ENCODE measurements around the gene OR2F1. TPM values are rescaled to one million over a fixed set of nuclear protein-coding genes. Genes with fewer than 3 reads are reported as not detected.

The OR2F1 gene
- total RNA-seq, 1 experiment from 2014 or later, result not detected

DNA sequence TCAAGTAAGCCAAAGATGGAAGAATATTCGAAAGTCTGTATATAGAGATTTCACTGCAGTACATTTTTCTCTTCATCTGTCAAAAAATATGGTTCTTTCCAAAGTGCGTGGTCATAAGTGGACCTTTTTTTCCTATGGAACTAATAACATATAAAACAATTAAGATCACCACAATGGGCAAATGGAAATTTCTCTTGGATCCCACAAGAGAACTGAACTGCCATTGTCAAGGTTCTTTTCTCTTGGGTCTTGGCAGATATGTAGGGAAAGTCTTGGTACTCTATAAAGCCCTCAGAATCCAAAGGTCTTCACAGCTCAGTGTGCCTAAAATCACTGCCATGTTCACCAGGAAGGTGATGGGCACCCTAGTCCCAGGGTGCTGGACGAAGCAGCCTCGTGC is 45.4 kb downstream of the OR2F1 start, which contains the start of gene OR6B1:
Gene OR6B1, plus strand, starts transcription at position 301 of the 400 bp plus-strand sequence. CDS start 3,677 bp downstream, outside the sequence.
- H3K4me3 ChIP-seq (ENCODE audit: low read depth in 2 of 2, low read length in 2 of 2), result no peak within 1 kb of the TSS
- no peak within 1 kb of the TSS for H3K27ac ChIP-seq (ENCODE audit: low read length)
- ATAC-seq, result no peak
- H3K27me3 ChIP-seq (ENCODE audit: control insufficient read depth, insufficient read depth, low read length), result no peaks in the 10 kb centered on the region
- no TSS peak for BruUV-seq (replicated peaks)
- no peaks in the 10 kb centered on the region for H3K36me3 ChIP-seq (ENCODE audit: control insufficient read depth, insufficient read depth, low read length)
- in situ Hi-C loops (cut with HindIII; ENCODE audit: low pct_unique_long_range_greater_than_20kb, low sequenced_read_pairs), result no loop called here
- ChIA-PET POLR2A (no interaction called here), CTCF (no interaction called here)
- no peaks in the 10 kb centered on the region for H3K4me1 ChIP-seq (ENCODE audit: control insufficient read depth, insufficient read depth, low read length)
- intact Hi-C loops (cut with micrococcal nuclease; ENCODE audit: unreplicated experiment), result no loop called here
- DNase-seq (ENCODE audit: low read depth, low spot score), result no peak
- no peaks in the 10 kb centered on the region for H3K9me3 ChIP-seq (ENCODE audit: control insufficient read depth, insufficient read depth, low read depth, low read length)
- TF ChIP-seq TCF7L2 (IDR thresholded peaks at IDR 0.05; ENCODE audit: low read depth, low read length), result no peak
- TF ChIP-seq SIN3A (IDR thresholded peaks at IDR 0.05; ENCODE audit: borderline replicate concordance, insufficient read depth, low read depth, low read length), result no peak
- TF ChIP-seq, protein P1, sequence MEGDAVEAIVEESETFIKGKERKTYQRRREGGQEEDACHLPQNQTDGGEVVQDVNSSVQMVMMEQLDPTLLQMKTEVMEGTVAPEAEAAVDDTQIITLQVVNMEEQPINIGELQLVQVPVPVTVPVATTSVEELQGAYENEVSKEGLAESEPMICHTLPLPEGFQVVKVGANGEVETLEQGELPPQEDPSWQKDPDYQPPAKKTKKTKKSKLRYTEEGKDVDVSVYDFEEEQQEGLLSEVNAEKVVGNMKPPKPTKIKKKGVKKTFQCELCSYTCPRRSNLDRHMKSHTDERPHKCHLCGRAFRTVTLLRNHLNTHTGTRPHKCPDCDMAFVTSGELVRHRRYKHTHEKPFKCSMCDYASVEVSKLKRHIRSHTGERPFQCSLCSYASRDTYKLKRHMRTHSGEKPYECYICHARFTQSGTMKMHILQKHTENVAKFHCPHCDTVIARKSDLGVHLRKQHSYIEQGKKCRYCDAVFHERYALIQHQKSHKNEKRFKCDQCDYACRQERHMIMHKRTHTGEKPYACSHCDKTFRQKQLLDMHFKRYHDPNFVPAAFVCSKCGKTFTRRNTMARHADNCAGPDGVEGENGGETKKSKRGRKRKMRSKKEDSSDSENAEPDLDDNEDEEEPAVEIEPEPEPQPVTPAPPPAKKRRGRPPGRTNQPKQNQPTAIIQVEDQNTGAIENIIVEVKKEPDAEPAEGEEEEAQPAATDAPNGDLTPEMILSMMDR (IDR thresholded peaks at IDR 0.05), result no peak
- TF ChIP-seq POLR2AphosphoS5 (IDR thresholded peaks at IDR 0.05; ENCODE audit: low read depth, low read length), result no peak
- TF ChIP-seq, protein P2, sequence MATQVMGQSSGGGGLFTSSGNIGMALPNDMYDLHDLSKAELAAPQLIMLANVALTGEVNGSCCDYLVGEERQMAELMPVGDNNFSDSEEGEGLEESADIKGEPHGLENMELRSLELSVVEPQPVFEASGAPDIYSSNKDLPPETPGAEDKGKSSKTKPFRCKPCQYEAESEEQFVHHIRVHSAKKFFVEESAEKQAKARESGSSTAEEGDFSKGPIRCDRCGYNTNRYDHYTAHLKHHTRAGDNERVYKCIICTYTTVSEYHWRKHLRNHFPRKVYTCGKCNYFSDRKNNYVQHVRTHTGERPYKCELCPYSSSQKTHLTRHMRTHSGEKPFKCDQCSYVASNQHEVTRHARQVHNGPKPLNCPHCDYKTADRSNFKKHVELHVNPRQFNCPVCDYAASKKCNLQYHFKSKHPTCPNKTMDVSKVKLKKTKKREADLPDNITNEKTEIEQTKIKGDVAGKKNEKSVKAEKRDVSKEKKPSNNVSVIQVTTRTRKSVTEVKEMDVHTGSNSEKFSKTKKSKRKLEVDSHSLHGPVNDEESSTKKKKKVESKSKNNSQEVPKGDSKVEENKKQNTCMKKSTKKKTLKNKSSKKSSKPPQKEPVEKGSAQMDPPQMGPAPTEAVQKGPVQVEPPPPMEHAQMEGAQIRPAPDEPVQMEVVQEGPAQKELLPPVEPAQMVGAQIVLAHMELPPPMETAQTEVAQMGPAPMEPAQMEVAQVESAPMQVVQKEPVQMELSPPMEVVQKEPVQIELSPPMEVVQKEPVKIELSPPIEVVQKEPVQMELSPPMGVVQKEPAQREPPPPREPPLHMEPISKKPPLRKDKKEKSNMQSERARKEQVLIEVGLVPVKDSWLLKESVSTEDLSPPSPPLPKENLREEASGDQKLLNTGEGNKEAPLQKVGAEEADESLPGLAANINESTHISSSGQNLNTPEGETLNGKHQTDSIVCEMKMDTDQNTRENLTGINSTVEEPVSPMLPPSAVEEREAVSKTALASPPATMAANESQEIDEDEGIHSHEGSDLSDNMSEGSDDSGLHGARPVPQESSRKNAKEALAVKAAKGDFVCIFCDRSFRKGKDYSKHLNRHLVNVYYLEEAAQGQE (IDR thresholded peaks at IDR 0.05; ENCODE audit: insufficient read depth in 1 of 2, low read depth in 2 of 2, low read length in 1 of 2), result no peak

DNA sequence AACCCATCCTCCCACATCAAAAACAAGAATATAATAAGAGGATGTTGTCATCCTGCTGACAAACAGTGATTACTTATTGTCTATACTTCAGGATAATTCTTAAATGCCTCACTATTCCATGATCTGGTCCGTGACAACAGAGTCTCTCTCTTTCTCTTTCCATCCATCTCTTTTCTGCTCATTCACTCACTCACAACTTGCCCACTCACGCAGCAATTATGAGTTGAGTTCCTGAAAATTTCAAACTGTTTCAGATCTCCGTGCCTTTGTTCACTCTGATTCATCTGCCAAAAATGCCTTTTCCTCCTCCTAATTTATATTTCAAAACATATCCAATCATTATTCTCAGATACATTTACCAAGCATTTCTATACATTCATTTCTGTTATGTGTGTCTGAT is 46.9 kb downstream of the OR2F1 start:
- H3K27ac ChIP-seq (ENCODE audit: low read length), result no peak overlapping the region
- no peaks in the 10 kb centered on the region for H3K36me3 ChIP-seq (ENCODE audit: control insufficient read depth, insufficient read depth, low read length)
- intact Hi-C loops (cut with micrococcal nuclease; ENCODE audit: unreplicated experiment), result no loop called here
- ChIA-PET POLR2A (no interaction called here), CTCF (no interaction called here)
- no peak for ATAC-seq
- H3K4me3 ChIP-seq (ENCODE audit: low read depth in 2 of 2, low read length in 2 of 2), result no peak overlapping the region
- BruUV-seq (replicated peaks), result no TSS peak
- no peaks in the 10 kb centered on the region for H3K4me1 ChIP-seq (ENCODE audit: control insufficient read depth, insufficient read depth, low read length)
- TF ChIP-seq POLR2AphosphoS5 (IDR thresholded peaks at IDR 0.05; ENCODE audit: low read depth, low read length), result no peak
- TF ChIP-seq SIN3A (IDR thresholded peaks at IDR 0.05; ENCODE audit: borderline replicate concordance, insufficient read depth, low read depth, low read length), result no peak
- TF ChIP-seq, protein P1 (IDR thresholded peaks at IDR 0.05), result no peak
- TF ChIP-seq TCF7L2 (IDR thresholded peaks at IDR 0.05; ENCODE audit: low read depth, low read length), result no peak
- TF ChIP-seq, protein P2 (IDR thresholded peaks at IDR 0.05; ENCODE audit: insufficient read depth in 1 of 2, low read depth in 2 of 2, low read length in 1 of 2), result no peak
- in situ Hi-C loops (cut with HindIII; ENCODE audit: low pct_unique_long_range_greater_than_20kb, low sequenced_read_pairs), result no loop called here
- H3K9me3 ChIP-seq (ENCODE audit: control insufficient read depth, insufficient read depth, low read depth, low read length), result no peaks in the 10 kb centered on the region
- H3K27me3 ChIP-seq (ENCODE audit: control insufficient read depth, insufficient read depth, low read length), result no peaks in the 10 kb centered on the region
- DNase-seq (ENCODE audit: low read depth, low spot score), result no peak

Data from Panc1 (cell line).